NCI-H2171 (cell line): ENCODE data around the gene ZMYND19.
"Not testable (repeated sequence)": the region's sequence is repeated elsewhere in the genome, so short reads cannot be mapped to it uniquely, and the experiment has no call there.

ENCODE experiments used
- DNase-seq: peaks from one replicate; lab custom pipeline; 2025; lab: John Stamatoyannopoulos, UW

Gene ZMYND19

GRCh38 chr9:137590469-137591383 is at the start of gene ZMYND19:
Gene ZMYND19, minus strand, starts transcription at chr9:137590512. Its CDS starts 249 bp downstream, at chr9:137590263.
- DNase-seq = peak; percentile 94

GRCh38 chr9:137639303-137640051 is 49.2 kb upstream of the ZMYND19 start:
- no peak for DNase-seq

- DNase-seq = no peak
Observed at GRCh38 chr9:137638680-137639079, 48.4 kb upstream of the ZMYND19 start.

GRCh38 chr9:137634016-137634415 is 43.7 kb upstream of the ZMYND19 start:
- no peak for DNase-seq

GRCh38 chr9:137632230-137633161 is 42.2 kb upstream of the ZMYND19 start:
- no peak for DNase-seq

- no peak for DNase-seq
Observed at GRCh38 chr9:137631345-137632229, 41.3 kb upstream of the ZMYND19 start.

GRCh38 chr9:137630679-137631078 is 40.4 kb upstream of the ZMYND19 start:
- no peak for DNase-seq

- DNase-seq = no peak
Observed at GRCh38 chr9:137630126-137630525, 39.8 kb upstream of the ZMYND19 start.

GRCh38 chr9:137627406-137627805 is 37.1 kb upstream of the ZMYND19 start:
- not testable (repeated sequence) for DNase-seq

- DNase-seq = no peak
Observed at GRCh38 chr9:137626464-137626863, 36.2 kb upstream of the ZMYND19 start.

GRCh38 chr9:137622211-137622610 is 31.9 kb upstream of the ZMYND19 start:
- not testable (repeated sequence) for DNase-seq

- DNase-seq = peak; percentile 24
Observed at GRCh38 chr9:137621131-137621757, 30.9 kb upstream of the ZMYND19 start.

- DNase-seq = no peak
Observed at GRCh38 chr9:137620581-137620980, 30.3 kb upstream of the ZMYND19 start.

- DNase-seq = no peak
Observed at GRCh38 chr9:137620048-137620405, 29.7 kb upstream of the ZMYND19 start.

GRCh38 chr9:137619240-137620047 is 29.1 kb upstream of the ZMYND19 start:
- no peak for DNase-seq

- DNase-seq = peak; percentile 92
Observed at GRCh38 chr9:137618105-137619067, 28.1 kb upstream of the ZMYND19 start, which contains the start of gene EHMT1. Gene EHMT1, plus strand, starts transcription at chr9:137619005. Its CDS starts 24 bp downstream, at chr9:137619029.

- no peak for DNase-seq
Observed at GRCh38 chr9:137615387-137615871, 25.1 kb upstream of the ZMYND19 start.
